HEK293T (cell line): ENCODE data around the gene MRPL18.
"Not testable (repeated sequence)": the region's sequence is repeated elsewhere in the genome, so short reads cannot be mapped to it uniquely, and the experiment has no call there.

Source experiments
- ARNT ChIP-seq: fragments of 450-650 bp; IDR thresholded peaks from 2 replicates; pipeline ENCODE4 v1.6.1; 2017; ENCODE audit warnings: mild to moderate bottlenecking
- BHLHE40 ChIP-seq: fragments of 450-650 bp; IDR thresholded peaks from 2 replicates; pipeline ENCODE4 v1.6.1; 2016; ENCODE audit warnings: mild to moderate bottlenecking, moderate library complexity, borderline replicate concordance
- FOXA1 ChIP-seq: fragments of 450-650 bp; IDR thresholded peaks from 2 replicates; pipeline ENCODE4 v1.6.1; 2016; ENCODE audit warnings: mild to moderate bottlenecking
- FOXK2 ChIP-seq: fragments of 450-650 bp; IDR thresholded peaks from 2 replicates; pipeline ENCODE4 v1.6.1; 2016; ENCODE audit warnings: mild to moderate bottlenecking
- FOXM1 ChIP-seq: fragments of 450-650 bp; IDR thresholded peaks from 2 replicates; pipeline ENCODE4 v1.6.1; 2017; ENCODE audit warnings: mild to moderate bottlenecking, borderline replicate concordance
- HDGF ChIP-seq: fragments of 450-650 bp; IDR thresholded peaks from 2 replicates; pipeline ENCODE4 v1.6.1; 2017; ENCODE audit warnings: antibody characterized with exemption, borderline replicate concordance
- L3MBTL2 ChIP-seq: fragments of 450-650 bp; conservative IDR thresholded peaks from 2 replicates; pipeline ENCODE4 v1.6.1; 2016; ENCODE audit warnings: mild to moderate bottlenecking
- LEF1 ChIP-seq: fragments of 450-650 bp; IDR thresholded peaks from 2 replicates; pipeline ENCODE4 v1.6.1; 2017; ENCODE audit warnings: mild to moderate bottlenecking, borderline replicate concordance
- NFRKB ChIP-seq: fragments of 450-650 bp; IDR thresholded peaks from 2 replicates; pipeline ENCODE4 v1.6.1; 2016; ENCODE audit warnings: mild to moderate bottlenecking, moderate library complexity
- SP1 ChIP-seq: fragments of 450-650 bp; IDR thresholded peaks from 2 replicates; pipeline ENCODE4 v1.6.1; 2017
- SUZ12 ChIP-seq: fragments of 450-650 bp; IDR thresholded peaks from 2 replicates; pipeline ENCODE4 v1.6.1; 2016; ENCODE audit warnings: mild to moderate bottlenecking
- TARDBP ChIP-seq: fragments of 450-650 bp; IDR thresholded peaks from 2 replicates; pipeline ENCODE4 v1.6.1; 2016
- ZNF384 ChIP-seq: fragments of 450-650 bp; IDR thresholded peaks from 2 replicates; pipeline ENCODE4 v1.6.1; 2016
- TF ChIP-seq, protein P1 (sequence below): fragments of 450-650 bp; IDR thresholded peaks from 2 replicates; pipeline ENCODE4 v1.6.1; 2016

DNA sequence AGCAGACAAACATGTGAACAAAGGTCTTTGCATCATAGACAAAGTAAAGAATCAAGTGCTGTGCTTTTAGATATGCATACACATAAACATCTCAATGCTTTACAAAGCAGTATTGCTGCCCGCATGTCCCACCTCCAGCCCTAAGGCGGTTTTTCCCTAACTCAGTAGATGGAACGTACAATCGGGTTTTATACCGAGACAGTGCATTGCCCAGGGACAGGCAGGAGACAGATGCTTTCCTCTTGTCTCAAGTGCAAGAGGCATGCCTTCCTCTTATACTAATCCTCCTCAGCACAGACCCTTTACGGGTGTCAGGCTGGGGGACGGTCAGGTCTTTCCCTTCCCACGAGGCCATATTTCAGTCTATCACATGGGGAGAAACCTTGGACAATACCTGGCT lies 4.7 kb downstream of the MRPL18 start:
- TF ChIP-seq HDGF, FOXM1, NFRKB, SP1, TARDBP, ARNT, L3MBTL2, LEF1, BHLHE40, SUZ12, FOXA1, ZNF384, FOXK2: not testable (repeated sequence)
- TF ChIP-seq, protein P1, sequence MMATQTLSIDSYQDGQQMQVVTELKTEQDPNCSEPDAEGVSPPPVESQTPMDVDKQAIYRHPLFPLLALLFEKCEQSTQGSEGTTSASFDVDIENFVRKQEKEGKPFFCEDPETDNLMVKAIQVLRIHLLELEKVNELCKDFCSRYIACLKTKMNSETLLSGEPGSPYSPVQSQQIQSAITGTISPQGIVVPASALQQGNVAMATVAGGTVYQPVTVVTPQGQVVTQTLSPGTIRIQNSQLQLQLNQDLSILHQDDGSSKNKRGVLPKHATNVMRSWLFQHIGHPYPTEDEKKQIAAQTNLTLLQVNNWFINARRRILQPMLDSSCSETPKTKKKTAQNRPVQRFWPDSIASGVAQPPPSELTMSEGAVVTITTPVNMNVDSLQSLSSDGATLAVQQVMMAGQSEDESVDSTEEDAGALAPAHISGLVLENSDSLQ, result not testable (repeated sequence)
